DND-41 (cell line): Measurements from ENCODE around the gene FIBCD1.

Source experiments
- EZH2 ChIP-seq: IDR thresholded peaks from 3 replicates; pipeline ENCODE4 v1.6.1; 2012; ENCODE audit warnings: borderline replicate concordance, low read depth, mild to moderate bottlenecking, moderate library complexity, low read length, inconsistent platforms; ENCODE audit not compliant: severe bottlenecking
- TF ChIP-seq, protein P1 (sequence below): IDR thresholded peaks from 2 replicates; pipeline ENCODE4 v1.5.1; 2012; ENCODE audit warnings: borderline replicate concordance, low read length, moderate library complexity, mild to moderate bottlenecking; ENCODE audit not compliant: poor library complexity, severe bottlenecking; ENCODE audit errors: extremely low read depth

DNA sequence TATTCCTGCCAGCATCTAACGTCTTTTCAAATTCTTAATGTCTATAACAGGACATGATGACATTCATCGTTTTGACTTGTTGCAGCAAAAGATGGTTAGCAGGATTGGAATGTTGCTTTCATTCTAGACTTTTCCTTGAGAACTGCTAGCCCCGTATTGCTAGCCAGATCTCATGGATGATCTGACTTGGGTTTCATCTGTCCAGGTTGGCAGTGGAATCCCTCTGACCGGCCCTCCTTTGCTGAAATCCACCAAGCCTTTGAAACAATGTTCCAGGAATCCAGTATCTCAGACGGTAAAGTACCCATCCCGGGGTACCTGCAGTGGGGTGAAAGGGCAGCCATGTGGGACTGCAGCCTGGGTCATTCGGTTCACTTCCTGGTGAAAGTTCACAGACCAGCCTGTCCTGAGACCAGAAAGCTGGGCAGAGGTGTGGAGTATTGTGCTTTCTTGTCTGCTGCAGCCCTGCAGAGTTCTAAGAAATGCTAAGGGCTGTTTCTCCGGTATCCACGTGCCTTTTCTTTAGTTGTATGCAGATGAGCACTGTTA lies 59.1 kb downstream of the FIBCD1 start:
- TF ChIP-seq, protein P1, sequence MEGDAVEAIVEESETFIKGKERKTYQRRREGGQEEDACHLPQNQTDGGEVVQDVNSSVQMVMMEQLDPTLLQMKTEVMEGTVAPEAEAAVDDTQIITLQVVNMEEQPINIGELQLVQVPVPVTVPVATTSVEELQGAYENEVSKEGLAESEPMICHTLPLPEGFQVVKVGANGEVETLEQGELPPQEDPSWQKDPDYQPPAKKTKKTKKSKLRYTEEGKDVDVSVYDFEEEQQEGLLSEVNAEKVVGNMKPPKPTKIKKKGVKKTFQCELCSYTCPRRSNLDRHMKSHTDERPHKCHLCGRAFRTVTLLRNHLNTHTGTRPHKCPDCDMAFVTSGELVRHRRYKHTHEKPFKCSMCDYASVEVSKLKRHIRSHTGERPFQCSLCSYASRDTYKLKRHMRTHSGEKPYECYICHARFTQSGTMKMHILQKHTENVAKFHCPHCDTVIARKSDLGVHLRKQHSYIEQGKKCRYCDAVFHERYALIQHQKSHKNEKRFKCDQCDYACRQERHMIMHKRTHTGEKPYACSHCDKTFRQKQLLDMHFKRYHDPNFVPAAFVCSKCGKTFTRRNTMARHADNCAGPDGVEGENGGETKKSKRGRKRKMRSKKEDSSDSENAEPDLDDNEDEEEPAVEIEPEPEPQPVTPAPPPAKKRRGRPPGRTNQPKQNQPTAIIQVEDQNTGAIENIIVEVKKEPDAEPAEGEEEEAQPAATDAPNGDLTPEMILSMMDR = no peak
- TF ChIP-seq EZH2 = no peak
